ENCODE measurements around the gene FAM184A. TPM values are rescaled to one million over a fixed set of nuclear protein-coding genes. Genes with fewer than 3 reads are reported as not detected.

Gene FAM184A
- total RNA-seq, 2 donors from 2014 or later: 0.56 to 0.62 TPM

DNA sequence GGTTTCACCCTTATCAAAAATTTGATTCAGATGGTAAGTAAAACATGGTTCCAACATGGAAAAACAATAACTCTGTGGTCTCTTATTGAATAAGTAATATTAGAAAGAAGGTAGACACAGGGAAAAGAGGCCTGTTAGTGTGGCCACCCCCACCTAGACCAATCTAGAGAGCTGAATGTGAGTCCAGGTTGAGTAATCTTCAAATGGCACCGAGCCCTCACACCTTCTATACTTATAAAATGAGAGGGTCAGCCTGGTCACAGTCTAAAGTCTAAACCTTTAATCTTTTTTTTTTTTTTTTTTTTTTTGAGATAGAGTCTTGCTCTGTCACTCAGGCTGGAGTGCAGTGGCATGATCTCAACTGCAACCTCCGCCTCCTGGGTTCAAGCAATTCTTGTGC is 6.9 kb downstream of the FAM184A start:
- Histone ChIP-seq H3K27me3 (no peaks in the 10 kb centered on the region), H3K4me3 (no peak overlapping the region), H3K9ac (ENCODE audit: low read depth in 2 of 2, low read length in 2 of 2) (no peak overlapping the region), H3K4me1 (no peaks in the 10 kb centered on the region), H3K27ac (no peak overlapping the region), H3K36me3 (no peaks in the 10 kb centered on the region), H3K9me3 (no peaks in the 10 kb centered on the region)
- DNase-seq: no peak
- intact Hi-C loops (cut with DNase I): no loop called here
- TF ChIP-seq, protein P1, sequence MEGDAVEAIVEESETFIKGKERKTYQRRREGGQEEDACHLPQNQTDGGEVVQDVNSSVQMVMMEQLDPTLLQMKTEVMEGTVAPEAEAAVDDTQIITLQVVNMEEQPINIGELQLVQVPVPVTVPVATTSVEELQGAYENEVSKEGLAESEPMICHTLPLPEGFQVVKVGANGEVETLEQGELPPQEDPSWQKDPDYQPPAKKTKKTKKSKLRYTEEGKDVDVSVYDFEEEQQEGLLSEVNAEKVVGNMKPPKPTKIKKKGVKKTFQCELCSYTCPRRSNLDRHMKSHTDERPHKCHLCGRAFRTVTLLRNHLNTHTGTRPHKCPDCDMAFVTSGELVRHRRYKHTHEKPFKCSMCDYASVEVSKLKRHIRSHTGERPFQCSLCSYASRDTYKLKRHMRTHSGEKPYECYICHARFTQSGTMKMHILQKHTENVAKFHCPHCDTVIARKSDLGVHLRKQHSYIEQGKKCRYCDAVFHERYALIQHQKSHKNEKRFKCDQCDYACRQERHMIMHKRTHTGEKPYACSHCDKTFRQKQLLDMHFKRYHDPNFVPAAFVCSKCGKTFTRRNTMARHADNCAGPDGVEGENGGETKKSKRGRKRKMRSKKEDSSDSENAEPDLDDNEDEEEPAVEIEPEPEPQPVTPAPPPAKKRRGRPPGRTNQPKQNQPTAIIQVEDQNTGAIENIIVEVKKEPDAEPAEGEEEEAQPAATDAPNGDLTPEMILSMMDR (IDR thresholded peaks at IDR 0.05): no peak

DNA sequence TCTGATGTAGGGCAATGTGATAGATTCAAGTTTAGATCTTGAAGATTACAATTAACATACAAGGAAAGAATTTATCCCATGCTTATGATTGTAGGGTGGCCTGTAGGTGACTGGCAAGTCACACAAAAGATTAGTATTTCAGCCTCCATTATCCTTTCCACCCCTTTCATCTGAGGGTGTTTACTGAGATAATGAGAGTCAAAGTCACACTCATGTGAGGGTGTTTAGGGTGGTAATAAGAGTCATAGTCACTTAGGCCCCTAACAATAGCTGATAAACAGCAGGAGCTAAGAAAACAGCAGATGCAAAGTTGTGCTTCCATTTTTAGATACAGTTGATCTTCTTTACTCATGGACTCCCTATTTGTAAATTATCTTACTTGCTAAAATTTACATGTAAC is 11.4 kb downstream of the FAM184A start:
- Histone ChIP-seq H3K4me1 (no peaks in the 10 kb centered on the region), H3K27me3 (no peaks in the 10 kb centered on the region), H3K27ac (no peak overlapping the region), H3K9me3 (no peaks in the 10 kb centered on the region), H3K36me3 (no peaks in the 10 kb centered on the region), H3K9ac (ENCODE audit: low read depth in 2 of 2, low read length in 2 of 2) (no peak overlapping the region), H3K4me3 (no peak overlapping the region)
- DNase-seq: no peak
- TF ChIP-seq, protein P1 (IDR thresholded peaks at IDR 0.05): no peak
- intact Hi-C loops (cut with DNase I): no loop called here

DNA sequence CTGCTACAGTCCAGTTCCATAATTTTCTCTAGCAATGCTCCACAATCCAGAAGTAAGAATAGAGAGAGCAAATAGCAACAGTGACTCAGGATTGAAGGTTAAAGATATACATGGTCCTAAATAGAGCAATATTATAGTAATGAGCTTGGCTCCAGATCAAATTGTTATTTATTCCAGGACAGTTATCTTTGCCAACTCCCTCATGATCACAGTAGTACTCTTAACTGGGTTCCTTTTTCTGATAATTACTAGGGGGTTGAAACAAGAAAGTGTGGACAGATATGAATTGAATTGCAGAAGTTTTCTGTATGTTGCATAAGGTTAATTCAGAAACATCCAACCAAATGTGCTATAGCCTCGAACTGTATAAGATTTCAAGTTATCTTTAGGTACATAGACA is 11.9 kb downstream of the FAM184A start:
- TF ChIP-seq, protein P1 (IDR thresholded peaks at IDR 0.05): no peak
- Histone ChIP-seq H3K4me1 (no peaks in the 10 kb centered on the region), H3K9ac (ENCODE audit: low read depth in 2 of 2, low read length in 2 of 2) (no peak overlapping the region), H3K27ac (no peak overlapping the region), H3K9me3 (no peaks in the 10 kb centered on the region), H3K27me3 (no peaks in the 10 kb centered on the region), H3K36me3 (no peaks in the 10 kb centered on the region), H3K4me3 (no peak overlapping the region)
- intact Hi-C loops (cut with DNase I): no loop called here
- DNase-seq: no peak

DNA sequence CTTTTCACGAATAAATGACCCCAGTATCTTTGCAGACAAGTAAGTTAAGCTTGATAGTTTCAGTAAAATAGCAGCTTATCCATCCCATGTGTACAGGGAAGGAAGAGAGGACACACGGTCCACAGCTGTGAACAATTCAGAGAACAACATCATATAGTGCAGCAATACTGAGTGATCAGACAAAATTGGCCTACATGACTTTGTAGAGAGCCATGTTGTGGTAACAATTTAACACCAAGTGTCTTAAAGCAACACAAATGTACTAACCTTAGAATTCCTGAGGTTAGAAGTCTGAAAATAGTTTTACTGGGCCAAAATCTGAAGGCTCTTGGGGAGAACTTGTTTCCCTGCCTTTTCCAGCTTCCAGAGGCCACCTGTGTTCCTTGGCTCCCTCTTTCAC is 12.5 kb downstream of the FAM184A start:
- DNase-seq: no peak
- TF ChIP-seq, protein P1 (IDR thresholded peaks at IDR 0.05): no peak
- intact Hi-C loops (cut with DNase I): no loop called here
- no peak overlapping the region for H3K27ac ChIP-seq
- H3K4me1 ChIP-seq: no peaks in the 10 kb centered on the region
- H3K36me3 ChIP-seq: no peaks in the 10 kb centered on the region
- no peak overlapping the region for H3K4me3 ChIP-seq
- no peaks in the 10 kb centered on the region for H3K27me3 ChIP-seq
- no peak overlapping the region for H3K9ac ChIP-seq (ENCODE audit: low read depth in 2 of 2, low read length in 2 of 2)
- H3K9me3 ChIP-seq: no peaks in the 10 kb centered on the region

DNA sequence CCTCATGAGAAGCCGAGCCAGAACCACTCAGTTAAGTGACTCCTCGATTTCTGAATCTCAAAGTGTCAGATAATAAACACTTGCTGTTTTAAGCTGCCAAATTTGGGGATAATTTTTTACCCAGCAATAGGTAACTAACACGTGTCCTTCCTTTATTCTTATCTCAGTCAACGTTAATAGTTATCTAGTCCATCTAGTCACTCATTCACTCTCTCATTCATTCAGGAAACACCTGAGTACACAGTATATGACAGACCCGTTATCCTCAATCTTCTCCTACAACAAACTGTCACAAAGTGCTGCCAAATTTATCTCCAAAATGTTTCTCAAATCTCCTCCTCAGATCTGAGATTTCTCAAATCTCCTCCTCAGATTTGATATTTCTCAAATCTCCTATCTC is 13.1 kb downstream of the FAM184A start:
- Histone ChIP-seq H3K27ac (no peak overlapping the region), H3K9ac (ENCODE audit: low read depth in 2 of 2, low read length in 2 of 2) (no peak overlapping the region), H3K4me1 (no peaks in the 10 kb centered on the region), H3K4me3 (no peak overlapping the region), H3K27me3 (no peaks in the 10 kb centered on the region), H3K9me3 (no peaks in the 10 kb centered on the region), H3K36me3 (no peaks in the 10 kb centered on the region)
- TF ChIP-seq, protein P1 (IDR thresholded peaks at IDR 0.05): no peak
- no peak for DNase-seq
- intact Hi-C loops (cut with DNase I): no loop called here

DNA sequence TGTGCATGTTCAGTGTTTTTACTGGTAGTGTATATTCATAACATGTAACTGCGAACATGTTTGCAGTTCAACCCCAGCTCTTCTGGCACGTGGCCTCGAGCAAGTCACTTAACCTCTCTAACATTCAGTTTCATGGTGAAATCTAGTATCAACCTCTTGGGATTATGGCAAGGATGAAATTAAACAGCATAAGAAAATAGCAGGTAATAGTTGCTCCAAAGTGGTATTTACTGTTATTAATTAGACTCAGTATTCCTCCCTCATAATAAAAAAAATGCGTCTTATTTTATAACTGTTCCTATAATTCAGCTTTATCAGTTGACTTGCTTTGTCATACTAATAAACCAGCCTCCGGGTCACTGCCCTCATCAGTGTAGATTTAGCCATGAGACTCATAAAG is 15.0 kb downstream of the FAM184A start:
- intact Hi-C loops (cut with DNase I): no loop called here
- DNase-seq: no peak
- no peaks in the 10 kb centered on the region for H3K9me3 ChIP-seq
- no peaks in the 10 kb centered on the region for H3K4me1 ChIP-seq
- H3K36me3 ChIP-seq: no peaks in the 10 kb centered on the region
- H3K4me3 ChIP-seq: no peak overlapping the region
- H3K9ac ChIP-seq (ENCODE audit: low read depth in 2 of 2, low read length in 2 of 2): no peak overlapping the region
- no peaks in the 10 kb centered on the region for H3K27me3 ChIP-seq
- TF ChIP-seq, protein P1 (IDR thresholded peaks at IDR 0.05): no peak
- H3K27ac ChIP-seq: no peak overlapping the region
